Kidney (tissue), 14 donors: ENCODE data around the gene TXNDC5. TPM values are rescaled to one million over a fixed set of nuclear protein-coding genes. Genes with fewer than 3 reads are reported as not detected.
A peak's percentile ranks its signal among the peaks of the same experiment; 100 is the strongest.

Experiments
- DNase-seq, 5 donors: peaks; one replicate each; pipeline ENCODE4 v3.0.0-alpha.2; 2013 to 2020
- FAIRE-seq: peaks from 2 replicates; lab custom pipeline; 2012; peaks lifted over from hg19 to GRCh38; lab: Jason Lieb, UNC
- H3K27ac ChIP-seq, 2 donors: one replicate each; pipeline ENCODE4 v1.7.0; 2013; ENCODE audit warnings: low read depth in 2 of 2, low read length in 2 of 2, inconsistent platforms in 1 of 2
- H3K27me3 ChIP-seq: one replicate; pipeline ENCODE4 v1.7.1; 2013; ENCODE audit warnings: low read length, inconsistent platforms; ENCODE audit not compliant: control insufficient read depth, insufficient read depth
- H3K36me3 ChIP-seq, 3 donors: one replicate each; pipeline versions ENCODE4 v1.7.0 to v1.7.1; 2013; ENCODE audit warnings: low read length in 3 of 3, control low read depth in 1 of 3, inconsistent platforms in 1 of 3; ENCODE audit not compliant: insufficient read depth in 3 of 3, control insufficient read depth in 2 of 3
- H3K4me1 ChIP-seq, 3 donors: one replicate each; pipeline versions ENCODE4 v1.7.0 to v1.7.1; 2013; ENCODE audit warnings: low read length in 3 of 3, inconsistent platforms in 1 of 3, low read depth in 1 of 3; ENCODE audit not compliant: control insufficient read depth in 2 of 3, insufficient read depth in 2 of 3
- H3K4me3 ChIP-seq, 3 donors: one replicate each; pipeline versions ENCODE4 v1.7.0 to v1.8.1; 2013; ENCODE audit warnings: low read length in 3 of 3, control low read depth in 1 of 3, inconsistent platforms in 1 of 3
- H3K9ac ChIP-seq, 3 donors: one replicate each; pipeline versions ENCODE4 v1.7.0 to v1.7.1; 2013; ENCODE audit warnings: low read length in 3 of 3, control low read depth in 1 of 3, inconsistent platforms in 1 of 3
- H3K9me3 ChIP-seq, 3 donors: one replicate each; pipeline versions ENCODE4 v1.7.0 to v1.7.1; 2013; ENCODE audit warnings: low read length in 3 of 3, control low read depth in 1 of 3, inconsistent platforms in 1 of 3; ENCODE audit not compliant: control insufficient read depth in 2 of 3, insufficient read depth in 1 of 3
- intact Hi-C: fragments of 100-400 bp; cut with DNase I; formaldehyde crosslinking; loops from one replicate; pipeline ENCODE4 v1.11.1; 2022
- polyA plus RNA-seq: library from polyadenylated mRNA; stranded (reverse); fragments of 350-450 nt; fragmentation: Illumina TruSeq; extraction: RNeasy Lipid Tissue Mini Kit (QIAGEN cat#74804); gene quantifications from one replicate; pipeline ENCODE4 v1.2.3, GENCODE V29; 2014; ENCODE audit warnings: low read depth, low replicate concordance; ENCODE audit not compliant: insufficient read depth
- total RNA-seq: library from RNA; stranded (reverse); fragmentation: NEBNext Ultra II Directional; extraction: Animal tissue kit (Norgen Biotek cat#: 25700); gene quantifications from one replicate; pipeline ENCODE4 v1.2.1, GENCODE V29; 2021
- TF ChIP-seq, protein P1 (sequence below): IDR thresholded peaks from 3 replicates; pipeline ENCODE4 v1.5.1; 2012; ENCODE audit warnings: mild to moderate bottlenecking, moderate library complexity, borderline replicate concordance; ENCODE audit not compliant: insufficient read depth; ENCODE audit errors: extremely low read depth
- donor health status: control.
- donor health status: control.
- donor health status: control.
- donor health status: control.
- donor health status: control.
- donor health status: DM: yes; HTN: yes; CAD: no.
- donor health status: Normal renal cell carcinoma (clear cell type).

Gene TXNDC5
- total and polyA plus RNA-seq, 2 donors from 2014 or later = 73.5 to 153 TPM

DNA sequence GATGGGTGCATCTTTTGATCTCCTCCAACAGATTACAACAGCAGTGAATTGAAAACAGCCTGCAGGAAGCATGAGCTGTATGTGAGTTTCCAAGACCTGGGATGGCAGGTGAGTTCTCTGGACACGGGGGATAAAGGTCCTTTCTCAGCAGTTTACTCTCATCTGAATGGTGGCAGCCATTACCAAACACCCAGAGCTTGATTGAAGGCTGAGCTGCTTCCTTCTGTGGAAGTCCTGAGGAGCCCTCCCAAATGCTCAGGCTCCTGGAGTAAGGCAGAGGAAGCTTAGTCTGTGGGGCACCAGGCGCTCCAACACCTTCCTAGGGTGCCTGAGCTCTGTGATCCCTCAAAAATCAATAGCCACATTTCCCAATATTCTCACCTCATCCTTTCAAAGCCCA, 31.5 kb downstream of the TXNDC5 start:
- Histone ChIP-seq H3K9ac (no peak overlapping the region), H3K4me1 (peaks cover 0 to 3% (median 0%) of the 10 kb centered on the region in 3 donors), H3K36me3 (peaks cover 4 to 25% (median 22%) of the 10 kb centered on the region in 3 donors), H3K4me3 (no peak overlapping the region), H3K9me3 (no peaks in the 10 kb centered on the region), H3K27me3 (no peaks in the 10 kb centered on the region), H3K27ac (no peak overlapping the region)
- no peak for DNase-seq
- intact Hi-C loops = no loop called here
- TF ChIP-seq, protein P1, sequence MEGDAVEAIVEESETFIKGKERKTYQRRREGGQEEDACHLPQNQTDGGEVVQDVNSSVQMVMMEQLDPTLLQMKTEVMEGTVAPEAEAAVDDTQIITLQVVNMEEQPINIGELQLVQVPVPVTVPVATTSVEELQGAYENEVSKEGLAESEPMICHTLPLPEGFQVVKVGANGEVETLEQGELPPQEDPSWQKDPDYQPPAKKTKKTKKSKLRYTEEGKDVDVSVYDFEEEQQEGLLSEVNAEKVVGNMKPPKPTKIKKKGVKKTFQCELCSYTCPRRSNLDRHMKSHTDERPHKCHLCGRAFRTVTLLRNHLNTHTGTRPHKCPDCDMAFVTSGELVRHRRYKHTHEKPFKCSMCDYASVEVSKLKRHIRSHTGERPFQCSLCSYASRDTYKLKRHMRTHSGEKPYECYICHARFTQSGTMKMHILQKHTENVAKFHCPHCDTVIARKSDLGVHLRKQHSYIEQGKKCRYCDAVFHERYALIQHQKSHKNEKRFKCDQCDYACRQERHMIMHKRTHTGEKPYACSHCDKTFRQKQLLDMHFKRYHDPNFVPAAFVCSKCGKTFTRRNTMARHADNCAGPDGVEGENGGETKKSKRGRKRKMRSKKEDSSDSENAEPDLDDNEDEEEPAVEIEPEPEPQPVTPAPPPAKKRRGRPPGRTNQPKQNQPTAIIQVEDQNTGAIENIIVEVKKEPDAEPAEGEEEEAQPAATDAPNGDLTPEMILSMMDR = no peak
- no peak for FAIRE-seq

DNA sequence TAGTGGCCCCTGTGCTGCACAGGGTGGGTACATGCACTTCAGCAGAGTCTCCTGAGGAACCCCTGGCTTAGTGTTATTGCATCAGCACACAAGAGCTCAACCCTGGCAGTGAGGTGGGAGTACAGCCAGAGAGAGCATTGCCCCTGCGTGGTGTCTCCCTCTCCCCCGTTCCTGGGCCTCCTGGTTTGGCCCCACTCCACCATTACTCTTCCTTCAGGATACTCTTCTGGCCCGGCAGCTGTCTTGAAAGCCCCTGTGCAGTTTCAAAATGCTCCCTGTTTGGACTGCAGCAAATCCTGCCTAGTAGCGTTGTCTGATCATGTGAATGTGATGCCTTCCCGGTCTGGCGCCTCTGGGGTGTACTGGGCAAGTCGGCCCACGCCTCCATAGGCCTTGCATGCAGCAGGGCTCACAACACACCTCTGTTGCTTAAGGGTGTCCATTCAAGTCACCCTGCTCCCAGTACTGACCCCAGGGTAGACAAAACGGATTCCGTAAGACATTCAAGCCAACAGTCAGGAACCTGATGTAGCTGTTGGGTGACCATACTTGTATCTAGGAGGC, 32.1 kb downstream of the TXNDC5 start:
- no peak for FAIRE-seq
- intact Hi-C loops = no loop called here
- Histone ChIP-seq H3K27ac (no peak overlapping the region), H3K27me3 (no peaks in the 10 kb centered on the region), H3K4me3 (no peak overlapping the region), H3K4me1 (peaks cover 0 to 3% (median 0%) of the 10 kb centered on the region in 3 donors), H3K36me3 (peaks cover 4 to 20% (median 19%) of the 10 kb centered on the region in 3 donors), H3K9ac (no peak overlapping the region), H3K9me3 (no peaks in the 10 kb centered on the region)
- TF ChIP-seq, protein P1 = no peak
- no peak for DNase-seq

DNA sequence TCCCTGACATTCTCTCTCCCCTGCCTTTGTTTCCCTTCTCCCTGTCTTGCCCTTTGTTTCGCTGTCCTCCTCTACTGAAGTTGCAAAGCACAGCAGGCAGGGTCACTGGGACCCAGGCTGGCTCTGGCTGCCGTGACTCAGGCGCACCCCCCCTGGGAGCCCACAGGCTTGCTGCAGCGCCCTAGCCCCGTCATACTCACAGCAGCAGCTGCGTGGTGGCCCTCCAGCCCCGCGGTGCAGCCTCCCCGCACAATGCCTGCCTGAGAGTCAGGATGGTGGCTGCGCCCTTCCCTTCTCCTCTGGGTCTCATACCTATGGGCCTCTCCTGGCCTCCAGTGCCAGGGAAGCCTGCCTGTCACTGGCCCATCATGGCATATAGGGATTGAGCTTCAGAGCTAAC, 41.7 kb downstream of the TXNDC5 start:
- DNase-seq = peak in 1 of 5 donors; percentile 67
- no peaks in the 10 kb centered on the region for H3K36me3 ChIP-seq
- H3K9ac ChIP-seq = no peak overlapping the region
- TF ChIP-seq, protein P1 = no peak
- H3K9me3 ChIP-seq = peaks cover 0 to 3% (median 0%) of the 10 kb centered on the region in 3 donors
- no peaks in the 10 kb centered on the region for H3K27me3 ChIP-seq
- intact Hi-C loops = no loop called here
- H3K27ac ChIP-seq = no peak overlapping the region
- H3K4me3 ChIP-seq = no peak overlapping the region
- no peaks in the 10 kb centered on the region for H3K4me1 ChIP-seq
- FAIRE-seq = no peak

DNA sequence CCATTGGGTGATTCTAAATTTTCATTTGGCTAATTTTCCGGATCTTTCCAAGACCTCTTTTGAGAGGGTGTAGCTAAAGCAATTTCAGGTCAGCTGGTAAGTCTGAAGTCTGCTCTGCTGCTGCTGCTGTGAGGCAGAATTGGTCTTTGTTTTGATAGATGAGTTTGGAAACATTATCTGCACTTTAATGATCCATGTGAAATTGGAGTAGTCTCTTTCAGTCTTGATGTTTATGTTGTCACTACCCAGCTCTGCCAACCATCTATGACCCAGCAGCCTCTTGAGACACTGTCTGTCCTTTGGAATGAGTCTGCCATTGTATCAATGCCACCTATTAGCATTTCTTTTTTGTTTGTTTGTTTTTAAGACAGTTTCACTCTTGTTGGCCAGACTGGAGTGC, 44.1 kb downstream of the TXNDC5 start:
- no peaks in the 10 kb centered on the region for H3K36me3 ChIP-seq
- peak in 3 of 5 donors; percentile 31 to 86 (median 68) for DNase-seq
- H3K9me3 ChIP-seq = no peaks in the 10 kb centered on the region
- no peak overlapping the region for H3K27ac ChIP-seq
- no peak overlapping the region for H3K4me3 ChIP-seq
- no peaks in the 10 kb centered on the region for H3K27me3 ChIP-seq
- no peaks in the 10 kb centered on the region for H3K4me1 ChIP-seq
- no peak overlapping the region for H3K9ac ChIP-seq
- intact Hi-C loops = no loop called here
- no peak for FAIRE-seq
- TF ChIP-seq, protein P1 = no peak
